NOMO-1 (cell line): ENCODE results near the gene MYO9A.
"Not testable (repeated sequence)": the region's sequence is repeated elsewhere in the genome, so short reads cannot be mapped to it uniquely, and the experiment has no call there.

Experiments used
- DNase-seq, 2 experiments: peaks; one replicate each; lab custom pipeline; 2025; ENCODE audit not compliant: unreplicated experiment in 2 of 2; lab: John Stamatoyannopoulos, UW

The MYO9A gene

DNA sequence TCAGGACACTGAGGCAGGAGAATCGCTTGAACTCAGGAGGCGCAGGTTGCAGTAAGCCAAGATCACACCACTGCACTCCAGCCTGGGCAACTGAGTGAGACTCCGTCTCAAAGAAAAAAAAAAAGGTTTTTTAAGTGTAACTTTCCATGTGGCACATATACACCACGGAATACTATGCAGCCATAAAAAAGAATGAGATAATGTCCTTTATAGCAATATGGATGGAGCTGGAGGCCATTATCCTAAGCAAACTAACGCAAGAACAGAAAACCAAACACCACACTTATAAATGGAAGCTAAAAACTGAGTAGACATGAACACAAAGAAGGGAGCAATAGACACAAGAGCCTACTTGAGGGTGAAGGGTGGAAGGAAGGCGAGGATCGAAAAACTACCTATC is 64.7 kb downstream of the MYO9A start:
- not testable (repeated sequence) for DNase-seq

GRCh38 chr15:72050700-72051099 is 67.2 kb downstream of the MYO9A start:
- DNase-seq = no peak

GRCh38 chr15:72047020-72047419 is 70.9 kb downstream of the MYO9A start:
- no peak for DNase-seq

DNA sequence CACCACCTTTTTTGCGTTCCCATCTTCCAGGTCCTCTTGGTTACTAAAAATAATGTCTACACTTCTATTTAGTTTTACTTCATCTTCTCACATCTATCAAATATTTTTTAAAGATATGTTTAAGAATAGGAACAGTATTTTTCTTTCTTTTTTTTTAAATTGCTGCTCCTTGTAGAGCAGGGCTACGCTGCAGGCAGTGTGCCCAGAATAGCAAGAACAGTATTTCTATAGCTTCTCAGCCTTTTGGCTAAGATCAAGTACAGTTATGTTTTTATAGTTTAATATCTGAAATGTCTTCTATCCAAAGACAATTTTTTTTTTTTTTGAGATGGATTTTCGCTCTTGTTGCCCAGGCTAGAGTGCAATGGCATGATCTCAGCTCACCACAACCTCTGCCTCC is 73.0 kb downstream of the MYO9A start:
- no peak for DNase-seq

- DNase-seq = no peak
Measured at GRCh38 chr15:72042865-72043264, 75.1 kb downstream of the MYO9A start.

- no peak for DNase-seq
Measured at GRCh38 chr15:72042054-72042453, 75.9 kb downstream of the MYO9A start.

- DNase-seq = no peak
Measured at GRCh38 chr15:72037321-72037720, 80.6 kb downstream of the MYO9A start.

DNA sequence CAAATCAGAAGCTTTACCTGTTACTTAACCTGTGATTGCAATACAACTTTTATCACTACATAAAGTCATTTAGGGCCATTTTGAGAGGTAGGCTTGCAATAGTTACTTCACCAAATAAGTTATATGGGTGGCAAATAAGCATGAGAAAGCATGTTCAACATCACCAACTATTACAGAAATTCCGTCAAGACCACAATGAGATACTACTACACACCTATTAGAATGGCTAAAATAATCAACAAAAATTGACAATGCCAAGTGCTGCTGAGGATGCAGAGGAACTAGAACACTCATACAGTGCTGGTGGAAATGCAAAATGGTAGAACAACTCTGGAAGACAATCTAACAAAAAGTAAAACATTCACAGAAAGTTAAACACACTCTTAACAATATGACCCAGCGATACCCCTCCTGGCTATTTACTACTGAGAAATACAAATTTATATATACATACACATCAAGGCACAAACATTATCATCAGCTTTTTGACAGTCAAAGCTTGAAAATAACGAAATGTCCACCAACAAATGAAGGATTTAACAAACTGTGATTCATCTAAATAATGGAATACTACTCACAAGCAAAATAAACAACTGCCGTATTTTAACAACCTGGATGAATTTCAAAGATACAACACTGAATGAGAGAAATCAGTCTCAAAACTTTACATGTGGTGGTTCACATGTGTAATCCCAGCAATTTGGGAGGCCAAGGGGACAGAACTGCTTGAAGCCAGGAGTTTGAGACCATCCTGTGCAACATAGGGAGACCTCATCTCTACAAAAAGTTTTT is 82.9 kb downstream of the MYO9A start:
- DNase-seq = no peak

GRCh38 chr15:72034351-72034750 is 83.6 kb downstream of the MYO9A start:
- no peak for DNase-seq

GRCh38 chr15:72033711-72034110 is 84.2 kb downstream of the MYO9A start:
- DNase-seq = no peak

DNA sequence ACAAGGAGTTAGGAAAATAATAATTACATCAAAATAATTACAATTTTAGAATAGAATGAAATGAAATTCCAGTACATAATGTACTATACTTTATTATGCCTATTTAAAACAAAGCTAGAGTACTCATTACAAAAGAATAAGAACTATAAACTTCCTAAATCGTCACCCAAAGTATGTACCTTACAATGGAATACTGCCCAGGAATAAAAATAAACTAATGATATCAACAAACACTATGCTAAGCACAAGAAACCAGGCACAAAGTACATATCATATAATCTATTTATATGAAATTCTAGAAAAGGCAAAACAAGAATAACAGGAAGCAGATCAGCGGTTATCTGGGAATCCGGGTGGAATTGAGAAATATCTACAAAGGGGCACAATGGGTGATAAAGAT is 84.7 kb downstream of the MYO9A start:
- DNase-seq = no peak

DNA sequence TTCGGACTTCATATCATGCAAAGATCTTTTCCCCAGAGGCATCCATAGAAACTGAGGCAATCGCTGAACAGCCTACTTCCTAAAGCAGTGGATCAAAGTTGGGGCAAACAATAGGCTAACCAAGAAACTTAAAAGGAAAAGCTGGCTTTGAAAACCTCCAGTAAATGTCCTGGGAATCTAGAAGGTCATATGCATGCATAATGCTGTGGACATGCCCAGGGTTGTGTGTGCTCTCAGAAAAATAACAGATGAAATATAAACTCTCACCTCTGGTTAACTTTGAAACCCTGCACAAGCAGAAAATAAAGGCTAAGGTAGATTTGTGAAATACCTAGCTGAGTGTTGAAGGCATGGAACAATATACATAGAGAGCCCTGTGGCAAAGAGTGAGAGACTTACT is 96.3 kb downstream of the MYO9A start:
- no peak for DNase-seq

DNA sequence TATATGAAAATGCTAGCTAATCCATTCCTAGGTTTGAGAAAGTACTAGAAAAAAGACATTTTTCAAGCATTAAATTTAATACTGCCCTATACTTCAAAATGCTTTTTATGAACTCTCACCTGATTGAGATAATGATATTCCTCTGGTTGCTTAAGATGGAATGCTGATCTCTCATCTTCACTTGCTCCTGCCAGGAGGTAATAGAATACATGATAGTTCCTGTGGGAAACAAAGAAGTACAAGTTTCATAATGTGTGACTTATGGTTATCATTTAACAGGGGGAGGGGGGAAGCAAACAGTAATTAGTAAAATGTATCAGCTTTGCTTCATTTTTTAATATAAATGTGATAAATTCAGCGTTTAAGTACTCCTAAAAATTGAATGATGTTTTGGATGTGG is 97.2 kb downstream of the MYO9A start:
- no peak for DNase-seq

GRCh38 chr15:72014555-72014954 is 103.4 kb downstream of the MYO9A start:
- DNase-seq = not testable (repeated sequence)

GRCh38 chr15:72013703-72014102 is 104.2 kb downstream of the MYO9A start:
- no peak for DNase-seq

GRCh38 chr15:72011302-72011942 is 106.5 kb downstream of the MYO9A start:
- DNase-seq = no peak

DNA sequence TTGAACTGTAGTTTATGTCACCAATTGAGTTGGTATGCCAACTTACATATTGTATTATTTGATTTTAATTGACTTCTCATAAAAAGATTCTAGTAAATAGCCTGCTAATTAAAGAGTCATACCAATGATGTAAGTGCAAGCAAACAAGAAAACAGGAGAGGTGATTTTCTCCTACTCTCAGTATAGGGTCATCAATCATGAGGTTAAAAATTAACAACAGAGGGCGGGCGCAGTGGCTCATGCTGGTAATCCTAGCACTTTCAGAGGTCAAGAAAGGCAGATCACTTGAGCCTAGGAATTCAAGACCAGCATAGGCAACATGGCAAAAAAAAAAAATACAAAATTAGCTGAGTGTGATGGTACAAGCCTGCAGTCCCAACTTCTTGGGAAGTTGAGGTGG is 108.7 kb downstream of the MYO9A start:
- no peak for DNase-seq

DNA sequence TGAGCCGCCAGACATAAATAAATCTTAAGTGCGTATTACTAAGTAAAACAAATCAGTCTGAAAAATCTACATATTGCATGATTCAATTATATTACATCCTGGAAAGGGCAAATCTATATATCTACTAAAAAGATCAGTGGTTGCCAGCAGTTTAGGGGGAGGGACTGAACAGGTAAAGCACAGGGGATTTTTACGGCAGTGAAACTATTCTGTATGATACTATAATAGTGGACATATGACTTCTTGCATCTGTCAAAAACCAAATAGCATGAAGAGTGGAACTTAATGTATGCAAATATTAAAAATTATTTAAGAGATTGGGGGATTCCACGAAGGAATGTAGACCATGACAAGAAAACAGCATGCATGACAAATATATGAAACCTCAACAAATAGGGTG is 111.6 kb downstream of the MYO9A start:
- DNase-seq = no peak

- no peak for DNase-seq
Measured at GRCh38 chr15:72005483-72005882, 112.5 kb downstream of the MYO9A start.

DNA sequence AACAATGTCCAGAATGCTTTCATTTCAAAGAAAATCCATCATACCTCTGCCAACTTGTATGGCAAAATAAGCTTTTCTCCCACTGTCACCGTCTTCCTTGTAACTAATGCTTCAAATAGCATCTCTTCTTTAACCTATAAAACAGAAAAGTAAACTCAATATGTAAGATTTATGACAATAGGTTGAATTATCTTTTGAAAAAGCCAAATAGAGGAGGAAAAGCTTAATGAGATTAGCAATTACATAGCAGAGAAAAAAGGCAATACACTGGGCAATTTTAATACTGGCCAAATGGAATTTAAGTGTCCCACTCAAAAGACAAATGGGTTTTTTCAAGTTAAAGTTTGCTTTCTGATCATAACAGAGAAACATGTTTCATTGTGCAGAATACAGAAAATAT is 118.1 kb downstream of the MYO9A start:
- no peak for DNase-seq

GRCh38 chr15:71998717-71999116 is 119.2 kb downstream of the MYO9A start:
- DNase-seq = not testable (repeated sequence)

DNA sequence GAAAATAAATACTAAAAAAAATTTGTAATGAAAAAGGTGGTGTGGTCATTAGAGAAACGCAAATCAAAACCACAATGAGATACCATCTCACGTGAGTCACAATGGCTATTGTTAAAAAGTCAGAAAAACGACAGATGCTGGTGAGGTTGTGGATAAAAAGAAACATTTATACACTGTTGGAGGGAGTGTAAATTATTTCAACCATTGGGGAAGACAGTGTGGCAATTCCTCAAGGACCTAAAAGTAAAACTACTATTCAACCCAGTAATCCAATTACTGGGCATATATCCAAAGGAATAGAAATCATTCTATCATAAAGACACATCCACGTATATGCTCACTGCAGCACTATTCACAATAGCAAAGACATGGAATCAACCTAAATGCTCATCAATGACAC is 120.3 kb downstream of the MYO9A start:
- no peak for DNase-seq

- DNase-seq = no peak
Measured at GRCh38 chr15:71975816-71976150, 142.2 kb downstream of the MYO9A start.
